Measurements from ENCODE around the gene MGAT3.

- TF ChIP-seq CTCF (IDR thresholded peaks at IDR 0.05) (no peak), POLR2A (IDR thresholded peaks at IDR 0.05) (no peak)
Observed at GRCh38 chr22:39434243-39434653, 22.6 kb upstream of the MGAT3 start.

Measured in adrenal gland (tissue), 5 donors.